Measurements from ENCODE around the gene BCL11A. TPM values are rescaled to one million over a fixed set of nuclear protein-coding genes. Genes with fewer than 3 reads are reported as not detected.

The BCL11A gene
- total RNA-seq, 8 experiments from 2014 or later = 0.66 to 131 (median 21.8) TPM

- Histone ChIP-seq H3K4me1 (replicated peaks in 1 of 2) (peaks cover 0 to 29% of the 10 kb centered on the region in 2 donors), H3K4me3 (peak overlapping the region; percentile 72 to 94 (median 80)), H3K27ac (peak overlapping the region; percentile 67 to 75)
- WGBS, 10 experiments = 0% methylated on average over 2 to 14 of the region's 62 CpGs; no CpG with 5 or more reads in 6 of the 10 experiments
- in situ Hi-C loops (cut with MboI; ENCODE audit: low pct_unique_long_range_greater_than_20kb in 2 of 9, low sequenced_read_pairs in 9 of 9, unreplicated experiment in 9 of 9) = loop anchor here in 1 of 9 experiments (25.0 kb wide), 1 partner anchor 1788 kb away; no protein-coding TSS in a partner anchor
- ATAC-seq (replicated peaks in 6 of 8) = peak; percentile 54 to 75 (median 60)
Observed at GRCh38 chr2:60550178-60550983, 3.1 kb downstream of the BCL11A start.

DNA sequence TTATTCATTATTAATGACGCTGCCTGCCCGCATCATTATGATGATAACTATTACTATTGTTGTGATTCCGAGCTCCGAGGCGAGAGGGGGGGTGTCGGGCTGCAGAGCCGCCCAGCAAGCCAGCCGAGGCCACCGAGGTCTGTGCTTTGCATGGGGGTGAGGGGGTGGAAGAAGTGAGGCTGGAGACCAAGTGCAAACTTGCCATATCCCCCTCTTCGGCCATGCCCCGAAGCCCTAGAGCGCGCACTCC, 3.6 kb downstream of the BCL11A start:
- H3K4me1 ChIP-seq (replicated peaks in 1 of 2) = peaks cover 0 to 31% of the 10 kb centered on the region in 2 donors
- 0% methylated on average over 5 to 7 of the region's 13 CpGs; no CpG with 5 or more reads in 7 of the 10 experiments for WGBS, 10 experiments
- peak in 6 of 8 experiments; percentile 2 to 10 (median 6) for ATAC-seq (replicated peaks in 6 of 8)
- in situ Hi-C loops (cut with MboI; ENCODE audit: low pct_unique_long_range_greater_than_20kb in 2 of 9, low sequenced_read_pairs in 9 of 9, unreplicated experiment in 9 of 9) = loop anchor here in 1 of 9 experiments (25.0 kb wide), 1 partner anchor 1788 kb away; no protein-coding TSS in a partner anchor
- peak overlapping the region; percentile 72 to 94 (median 80) for H3K4me3 ChIP-seq
- H3K27ac ChIP-seq = peak overlapping the region; percentile 67 to 75

- in situ Hi-C loops (cut with MboI; ENCODE audit: low pct_unique_long_range_greater_than_20kb in 2 of 9, low sequenced_read_pairs in 9 of 9, unreplicated experiment in 9 of 9) = no loop called here
- Histone ChIP-seq H3K4me3 (peak overlapping the region; percentile 72 to 94 (median 80)), H3K4me1 (replicated peaks in 1 of 2) (peaks cover 2 to 36% of the 10 kb centered on the region in 2 donors), H3K27ac (peak overlapping the region; percentile 67 to 75)
- peak; percentile 2 to 20 (median 6) for ATAC-seq (replicated peaks in 6 of 8)
- WGBS, 10 experiments = 0 to 15% (median 4%) methylated on average over 2 to 28 of the region's 40 CpGs; no CpG with 5 or more reads in 1 of the 10 experiments
Observed at GRCh38 chr2:60549238-60549927, 4.1 kb downstream of the BCL11A start.

DNA sequence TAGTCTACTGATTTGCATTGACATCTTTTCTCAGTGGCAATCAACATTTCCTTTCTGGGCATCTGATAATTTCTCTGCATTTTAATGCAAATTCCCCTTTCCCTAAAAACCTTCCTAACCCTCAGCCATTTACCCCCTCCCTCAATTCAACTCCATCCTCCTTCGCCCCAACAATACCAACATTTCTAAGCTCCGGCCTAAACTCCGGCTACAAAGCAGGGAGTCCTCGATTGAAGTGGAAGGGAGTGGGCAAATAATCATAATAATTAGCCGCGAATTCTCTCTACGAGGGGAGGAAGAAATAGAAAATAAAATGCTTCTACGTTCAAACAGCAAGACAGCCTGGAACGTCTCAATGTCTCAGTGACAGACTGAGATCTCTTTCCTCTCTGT, 4.6 kb downstream of the BCL11A start:
- H3K27ac ChIP-seq = peak overlapping the region; percentile 67 to 75
- 0 to 59% (median 15%) methylated on average over 1 to 8 of the region's 9 CpGs for WGBS, 10 experiments
- ATAC-seq (replicated peaks in 6 of 8) = no peak
- in situ Hi-C loops (cut with MboI; ENCODE audit: low pct_unique_long_range_greater_than_20kb in 2 of 9, low sequenced_read_pairs in 9 of 9, unreplicated experiment in 9 of 9) = no loop called here
- H3K4me1 ChIP-seq (replicated peaks in 1 of 2) = peaks cover 7 to 41% of the 10 kb centered on the region in 2 donors
- peak overlapping the region; percentile 72 to 94 (median 80) for H3K4me3 ChIP-seq

DNA sequence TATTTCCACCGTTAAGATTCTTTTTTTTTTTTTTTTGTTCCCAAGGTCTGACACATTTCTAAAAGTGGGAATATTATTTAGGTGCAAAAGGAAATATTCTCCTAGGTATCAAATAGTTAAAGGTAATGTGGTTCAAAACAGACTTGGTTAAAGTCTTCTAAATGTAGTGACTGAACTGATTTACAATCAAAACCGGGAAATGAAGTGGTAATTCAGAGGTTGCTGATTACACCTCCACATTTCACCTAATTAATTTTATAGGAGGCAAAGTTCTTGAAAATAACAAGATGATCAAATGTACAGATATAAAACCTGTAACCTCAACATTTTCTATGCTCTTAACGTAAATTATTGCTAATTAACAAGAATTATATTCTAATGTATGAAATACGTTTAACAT, 5.1 kb downstream of the BCL11A start:
- 17 to 90% (median 48%) methylated on average over 2 to 4 of the region's 4 CpGs for WGBS, 10 experiments
- H3K27ac ChIP-seq = no peak overlapping the region
- H3K4me1 ChIP-seq (replicated peaks in 1 of 2) = peaks cover 7 to 43% of the 10 kb centered on the region in 2 donors
- no peak for ATAC-seq (replicated peaks in 6 of 8)
- in situ Hi-C loops (cut with MboI; ENCODE audit: low pct_unique_long_range_greater_than_20kb in 2 of 9, low sequenced_read_pairs in 9 of 9, unreplicated experiment in 9 of 9) = no loop called here
- peak overlapping the region; percentile 72 to 94 (median 80) for H3K4me3 ChIP-seq

DNA sequence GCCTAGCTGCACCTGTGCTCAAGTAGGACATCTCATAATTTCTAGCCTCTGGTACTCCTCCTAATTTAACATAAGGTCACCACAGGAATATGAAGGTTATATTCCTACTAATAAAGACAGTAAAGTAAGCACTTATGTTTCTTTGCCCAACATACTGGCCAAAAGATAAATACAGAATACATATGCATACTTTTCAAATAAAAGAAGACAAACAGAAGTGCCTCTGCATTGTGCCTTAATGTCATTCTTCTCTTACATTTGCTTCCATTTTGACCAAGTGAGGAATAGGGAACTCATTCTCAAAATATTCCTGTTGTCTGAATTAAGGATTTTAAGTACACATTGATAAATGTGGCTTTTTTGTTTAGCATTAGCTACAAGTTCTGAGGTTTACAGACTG, 5.6 kb downstream of the BCL11A start:
- Histone ChIP-seq H3K4me3 (peak overlapping the region in 1 of 5 donors; percentile 91), H3K4me1 (replicated peaks in 1 of 2) (peaks cover 7 to 48% of the 10 kb centered on the region in 2 donors), H3K27ac (no peak overlapping the region)
- in situ Hi-C loops (cut with MboI; ENCODE audit: low pct_unique_long_range_greater_than_20kb in 2 of 9, low sequenced_read_pairs in 9 of 9, unreplicated experiment in 9 of 9) = no loop called here
- ATAC-seq (replicated peaks in 6 of 8) = no peak

GRCh38 chr2:60546756-60547420, 6.6 kb downstream of the BCL11A start:
- Histone ChIP-seq H3K4me3 (no peak overlapping the region), H3K27ac (no peak overlapping the region), H3K4me1 (replicated peaks in 1 of 2) (peaks cover 7 to 57% of the 10 kb centered on the region in 2 donors)
- WGBS, 10 experiments = 58 to 100% (median 84%) methylated on average over 1 to 6 of the region's 6 CpGs
- in situ Hi-C loops (cut with MboI; ENCODE audit: low pct_unique_long_range_greater_than_20kb in 2 of 9, low sequenced_read_pairs in 9 of 9, unreplicated experiment in 9 of 9) = no loop called here
- ATAC-seq (replicated peaks in 6 of 8) = no peak

DNA sequence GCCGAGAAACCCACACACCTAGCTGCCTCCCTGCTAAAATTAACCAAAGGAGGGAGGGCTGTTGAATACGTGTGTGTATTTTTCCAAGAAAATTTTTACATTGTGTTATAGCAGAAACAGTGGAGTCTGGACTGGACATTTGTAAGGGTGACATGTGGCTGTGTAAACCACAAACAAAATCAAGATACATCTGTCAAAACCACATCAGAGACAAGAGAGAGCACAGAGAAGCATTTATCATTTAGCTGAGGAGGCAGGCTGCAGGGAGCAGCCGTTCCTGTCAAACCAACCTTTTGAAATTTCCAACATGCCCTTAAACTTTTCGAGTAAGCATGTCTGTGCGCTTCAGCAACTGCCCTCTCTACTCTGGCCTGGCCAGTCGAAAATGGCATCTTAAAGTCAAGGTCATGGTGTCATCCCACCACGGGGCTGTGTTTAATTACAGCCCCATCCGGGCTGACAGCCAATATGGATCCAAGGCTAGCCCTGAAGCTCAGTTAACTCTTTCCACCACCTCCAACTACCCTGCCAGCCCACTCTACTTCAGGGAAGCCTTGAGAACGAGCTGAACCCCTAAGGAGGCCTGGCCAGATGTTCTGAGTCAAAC, 8.4 kb downstream of the BCL11A start:
- ATAC-seq (replicated peaks in 6 of 8) = no peak
- Histone ChIP-seq H3K4me1 (replicated peaks in 1 of 2) (peaks cover 21 to 74% of the 10 kb centered on the region in 2 donors), H3K27ac (no peak overlapping the region), H3K4me3 (no peak overlapping the region)
- in situ Hi-C loops (cut with MboI; ENCODE audit: low pct_unique_long_range_greater_than_20kb in 2 of 9, low sequenced_read_pairs in 9 of 9, unreplicated experiment in 9 of 9) = no loop called here
- 31 to 87% (median 67%) methylated on average over 2 to 7 of the region's 9 CpGs; no CpG with 5 or more reads in 3 of the 10 experiments for WGBS, 10 experiments

DNA sequence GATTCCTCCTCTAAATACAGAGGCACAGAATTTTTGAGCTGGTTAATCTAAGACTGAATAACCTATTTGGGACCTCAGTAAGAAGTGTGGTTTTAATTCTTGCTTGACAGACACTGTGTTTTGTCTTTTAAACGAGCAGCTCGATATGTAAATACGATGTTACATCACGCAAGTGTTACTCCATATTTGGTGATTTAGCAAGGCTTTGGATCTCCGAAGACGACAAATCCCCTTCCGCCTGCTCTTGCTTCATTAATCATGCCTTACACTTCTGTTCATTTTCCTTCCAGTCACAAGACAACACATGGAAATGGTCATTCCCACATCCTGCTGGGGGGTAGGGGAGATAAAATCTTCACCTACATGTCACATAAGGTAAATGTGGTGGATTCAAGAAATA, 9.4 kb downstream of the BCL11A start:
- in situ Hi-C loops (cut with MboI; ENCODE audit: low pct_unique_long_range_greater_than_20kb in 2 of 9, low sequenced_read_pairs in 9 of 9, unreplicated experiment in 9 of 9) = no loop called here
- Histone ChIP-seq H3K27ac (no peak overlapping the region), H3K4me3 (no peak overlapping the region), H3K4me1 (replicated peaks in 1 of 2) (peaks cover 25 to 84% of the 10 kb centered on the region in 2 donors)
- WGBS, 10 experiments = 45 to 98% (median 73%) methylated on average over 1 to 7 of the region's 7 CpGs; no CpG with 5 or more reads in 1 of the 10 experiments
- ATAC-seq (replicated peaks in 6 of 8) = peak in 5 of 8 experiments; percentile 16 to 65 (median 54)

DNA sequence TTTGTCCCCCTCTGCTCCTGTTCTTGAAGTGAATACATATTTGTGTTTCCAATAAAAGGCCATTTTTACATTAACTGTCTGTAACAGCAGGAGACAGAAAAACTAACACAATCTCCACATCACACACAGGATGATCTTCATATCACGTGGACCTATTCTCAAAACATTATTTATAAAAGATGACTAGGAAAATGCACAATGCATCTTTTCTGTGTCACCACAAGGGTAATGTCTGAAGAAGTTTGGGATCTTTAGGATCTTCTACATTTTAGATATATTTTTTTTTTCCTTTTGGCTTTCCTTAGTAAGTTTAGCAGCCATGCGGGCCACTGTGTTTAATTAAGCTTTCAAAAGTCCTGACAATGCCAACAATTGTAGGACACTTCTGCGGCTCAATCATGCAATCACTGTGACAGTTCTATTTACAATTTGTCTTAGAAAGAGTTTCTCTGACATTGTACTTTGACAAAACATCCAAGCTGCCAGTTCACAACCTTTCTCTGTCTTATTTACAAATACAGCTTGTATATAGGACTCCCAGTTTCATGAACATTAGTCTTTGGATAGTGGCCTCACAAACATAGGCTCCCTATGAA, 12.3 kb downstream of the BCL11A start:
- ATAC-seq (replicated peaks in 6 of 8) = peak in 3 of 8 experiments; percentile 23 to 32 (median 25)
- Histone ChIP-seq H3K27ac (no peak overlapping the region), H3K4me1 (replicated peaks in 1 of 2) (peaks cover 41 to 83% of the 10 kb centered on the region in 2 donors), H3K4me3 (no peak overlapping the region)
- in situ Hi-C loops (cut with MboI; ENCODE audit: low pct_unique_long_range_greater_than_20kb in 2 of 9, low sequenced_read_pairs in 9 of 9, unreplicated experiment in 9 of 9) = no loop called here
- 23 to 83% (median 49%) methylated on average over 1 to 3 of the region's 3 CpGs; no CpG with 5 or more reads in 1 of the 10 experiments for WGBS, 10 experiments

- WGBS, 10 experiments = 20 to 94% (median 81%) methylated on average over 1 to 2 of the region's 2 CpGs; no CpG with 5 or more reads in 4 of the 10 experiments
- no peak overlapping the region for H3K27ac ChIP-seq
- peaks cover 46 to 89% of the 10 kb centered on the region in 2 donors for H3K4me1 ChIP-seq (replicated peaks in 1 of 2)
- H3K4me3 ChIP-seq = no peak overlapping the region
- ATAC-seq (replicated peaks in 6 of 8) = peak in 2 of 8 experiments; percentile 14 to 34
- in situ Hi-C loops (cut with MboI; ENCODE audit: low pct_unique_long_range_greater_than_20kb in 2 of 9, low sequenced_read_pairs in 9 of 9, unreplicated experiment in 9 of 9) = no loop called here
Observed at GRCh38 chr2:60540074-60540473, 13.4 kb downstream of the BCL11A start.

DNA sequence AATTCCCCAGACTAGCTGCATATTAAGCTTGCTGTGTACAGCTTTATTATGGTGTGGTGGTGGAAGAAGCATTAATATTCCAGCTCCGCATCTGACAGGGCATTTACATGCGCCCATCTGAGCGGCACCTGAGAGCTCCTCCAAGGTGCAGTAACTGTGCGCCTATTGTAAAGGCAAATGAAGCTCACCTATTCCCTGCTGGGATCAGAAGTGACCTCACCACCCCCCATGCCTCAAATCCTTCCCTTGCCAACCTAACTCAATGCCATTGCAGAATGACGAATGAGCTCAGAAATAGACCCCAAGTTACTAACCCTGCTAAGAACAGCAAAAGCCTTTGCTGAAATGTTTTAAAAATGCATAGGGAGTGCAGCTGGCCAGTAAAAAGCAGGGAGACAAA, 14.3 kb downstream of the BCL11A start:
- Histone ChIP-seq H3K4me3 (no peak overlapping the region), H3K4me1 (replicated peaks in 1 of 2) (peaks cover 44 to 90% of the 10 kb centered on the region in 2 donors), H3K27ac (no peak overlapping the region)
- in situ Hi-C loops (cut with MboI; ENCODE audit: low pct_unique_long_range_greater_than_20kb in 2 of 9, low sequenced_read_pairs in 9 of 9, unreplicated experiment in 9 of 9) = no loop called here
- ATAC-seq (replicated peaks in 6 of 8) = peak in 4 of 8 experiments; percentile 18 to 51 (median 22)
- WGBS, 10 experiments = 50 to 95% (median 72%) methylated on average over 1 to 5 of the region's 5 CpGs; no CpG with 5 or more reads in 2 of the 10 experiments
